K562 (cell line): ENCODE data around the gene ERVK3-1. TPM values are rescaled to one million over a fixed set of nuclear protein-coding genes. Genes with fewer than 3 reads are reported as not detected.

Experiments
- ATAC-seq: fragments of 200-7000 bp; cut with Tn5 transposase; 3 replicates; pipeline ENCODE4 v1.9.1; 2020; ENCODE audit warnings: moderate library complexity
- BruUV-seq: library from RNA; stranded (reverse); fragments of 400-500 nt; replicated peaks from 2 replicates; lab custom pipeline; 2021; lab: Mats Ljungman, UMichigan
- CTCF ChIA-PET: fragments of 300-600 bp; formaldehyde crosslinking; extraction: SDS; loops from one replicate; lab custom pipeline; 2021; ENCODE audit warnings: low intra/inter-chr PET ratio; lab: Yijun Ruan, JAX
- POLR2A ChIA-PET: fragments of 300-600, 350-650 bp; sonication (Branson Sonifier 250); formaldehyde crosslinking; extraction: SDS; loops from one replicate; lab custom pipeline; 2021; ENCODE audit warnings: antibody characterized with exemption, inconsistent platforms; lab: Yijun Ruan, JAX
- DNase-seq, 4 experiments: peaks; one replicate each; pipeline versions ENCODE4 v3.0.0 to v3.0.0-alpha.2; 2011 to 2018; ENCODE audit warnings: low spot score in 3 of 4, mixed read lengths in 3 of 4; ENCODE audit errors: extremely low read depth in 1 of 4
- FAIRE-seq: peaks from 2 replicates; lab custom pipeline; 2011; peaks lifted over from hg19 to GRCh38; lab: Jason Lieb, UNC
- H2AFZ ChIP-seq: 2 replicates; pipeline ENCODE4 v1.6.0; 2011; ENCODE audit warnings: low read depth, low read length, control low read depth, inconsistent platforms
- H3K27ac ChIP-seq: fragments of 200-600 bp; 3 replicates; pipeline ENCODE4 v1.8.0; 2011; ENCODE audit warnings: low read depth, mild to moderate bottlenecking, control low read depth, inconsistent platforms, low read length, moderate library complexity, mixed read lengths; ENCODE audit errors: extremely low read depth
- H3K27me3 ChIP-seq, 2 experiments: fragments of 300-600 bp in 1 of 2; 2 replicates in 1 of 2; 3 replicates in 1 of 2; pipeline versions ENCODE4 v1.6.0 to v1.8.0; 2011; ENCODE audit warnings: inconsistent platforms in 2 of 2, low read length in 2 of 2, mild to moderate bottlenecking in 1 of 2, mixed read lengths in 1 of 2, moderate library complexity in 1 of 2; ENCODE audit not compliant: control insufficient read depth in 2 of 2, insufficient read depth in 2 of 2
- H3K36me3 ChIP-seq: fragments of 300-600 bp; 3 replicates; pipeline ENCODE4 v1.8.0; 2011; ENCODE audit warnings: mild to moderate bottlenecking, low read length, inconsistent platforms; ENCODE audit not compliant: control insufficient read depth, insufficient read depth
- H3K4me1 ChIP-seq, 2 experiments: fragments of 200-600 bp in 1 of 2; replicated peaks in 1 of 2; 2 replicates in 1 of 2; 3 replicates in 1 of 2; pipeline versions ENCODE4 v1.5.1 to v1.8.0; 2011; ENCODE audit warnings: inconsistent platforms in 2 of 2, low read length in 2 of 2, mild to moderate bottlenecking in 1 of 2, mixed read lengths in 1 of 2, moderate library complexity in 1 of 2; ENCODE audit not compliant: control insufficient read depth in 2 of 2, insufficient read depth in 2 of 2
- H3K4me2 ChIP-seq: 2 replicates; pipeline ENCODE4 v1.6.1; 2011; ENCODE audit warnings: low read length, control low read depth, inconsistent platforms, mixed read lengths; ENCODE audit not compliant: insufficient read depth
- H3K4me3 ChIP-seq: fragments of 200-600 bp; sonication (generic), shearing (Covaris generic); 2 replicates; pipeline ENCODE4 v1.5.1; 2016; ENCODE audit warnings: control low read depth, inconsistent platforms
- H3K79me2 ChIP-seq: fragments of 200-600 bp; 3 replicates; pipeline ENCODE4 v1.8.0; 2011; ENCODE audit warnings: low read length, inconsistent platforms; ENCODE audit not compliant: control insufficient read depth, insufficient read depth
- H3K9ac ChIP-seq, 2 experiments: 2 replicates each; pipeline versions ENCODE4 v1.6.0 to v1.6.1; 2011; ENCODE audit warnings: low read depth in 2 of 2, low read length in 2 of 2, control low read depth in 1 of 2, inconsistent platforms in 1 of 2, mild to moderate bottlenecking in 1 of 2, mixed read lengths in 1 of 2; ENCODE audit not compliant: insufficient read depth in 1 of 2
- H3K9me1 ChIP-seq: one replicate; pipeline ENCODE4 v1.6.0; 2011; ENCODE audit warnings: inconsistent platforms, mild to moderate bottlenecking, low read length, moderate library complexity; ENCODE audit not compliant: control insufficient read depth, insufficient read depth
- H3K9me3 ChIP-seq: replicated peaks from 2 replicates; pipeline ENCODE4 v1.5.1; 2011; ENCODE audit warnings: low read depth, low read length, inconsistent platforms; ENCODE audit not compliant: control insufficient read depth, insufficient read depth
- H4K20me1 ChIP-seq: replicated peaks from 2 replicates; pipeline ENCODE4 v1.6.1; 2011; ENCODE audit warnings: low read length, inconsistent platforms, mixed read lengths; ENCODE audit not compliant: control insufficient read depth, insufficient read depth
- BRD4 ChIP-seq: fragments of 200-600 bp; sonication (generic); IDR thresholded peaks from 2 replicates; pipeline ENCODE4 v1.6.1; 2017; ENCODE audit warnings: inconsistent platforms
- CEBPB ChIP-seq: fragments of 450-650 bp; IDR thresholded peaks from 2 replicates; pipeline ENCODE4 v1.6.1; 2016; ENCODE audit warnings: missing genetic modification characterization, missing compliant biosample characterization
- CHAMP1 ChIP-seq: fragments of 450-650 bp; IDR thresholded peaks from 2 replicates; pipeline ENCODE4 v1.6.1; 2016; ENCODE audit warnings: mild to moderate bottlenecking
- CTBP1 ChIP-seq: fragments of 450-650 bp; IDR thresholded peaks from 2 replicates; pipeline ENCODE4 v1.6.1; 2016; ENCODE audit warnings: borderline replicate concordance
- DDX20 ChIP-seq: fragments of 450-650 bp; IDR thresholded peaks from 2 replicates; pipeline ENCODE4 v1.6.1; 2016; ENCODE audit warnings: missing genetic modification characterization, low read depth, mild to moderate bottlenecking, missing compliant biosample characterization, moderate library complexity
- E2F6 ChIP-seq, 2 experiments: IDR thresholded peaks; 2 replicates each; pipeline ENCODE4 v1.6.1; 2011; ENCODE audit warnings: borderline replicate concordance in 1 of 2, control low read depth in 1 of 2, low read depth in 1 of 2, low read length in 1 of 2, mild to moderate bottlenecking in 1 of 2, mixed read lengths in 1 of 2, moderate library complexity in 1 of 2; ENCODE audit not compliant: insufficient read depth in 1 of 2, insufficient read length in 1 of 2, poor library complexity in 1 of 2, severe bottlenecking in 1 of 2; ENCODE audit errors: extremely low read depth in 1 of 2
- HCFC1 ChIP-seq: IDR thresholded peaks from 2 replicates; pipeline ENCODE4 v1.6.1; 2012; ENCODE audit warnings: low read depth, low read length, improper control_type of control experiment
- NCOR1 ChIP-seq: fragments of 450-650 bp; IDR thresholded peaks from 2 replicates; pipeline ENCODE4 v1.6.1; 2016; ENCODE audit warnings: mild to moderate bottlenecking, moderate library complexity
- NR2C1 ChIP-seq, 2 experiments: fragments of 450-650 bp; IDR thresholded peaks; 2 replicates each; pipeline ENCODE4 v1.6.1; 2017; ENCODE audit warnings: mild to moderate bottlenecking in 2 of 2, antibody characterized with exemption in 1 of 2, inconsistent platforms in 1 of 2, missing compliant biosample characterization in 1 of 2, missing genetic modification characterization in 1 of 2
- POU5F1 ChIP-seq: fragments of 150-350 bp; IDR thresholded peaks from 2 replicates; pipeline ENCODE4 v1.6.1; 2014; ENCODE audit warnings: borderline replicate concordance, low read length, low read depth, mild to moderate bottlenecking; ENCODE audit not compliant: partially characterized antibody
- RBM25 ChIP-seq: fragments of 200-400 bp; formaldehyde crosslinking; IDR thresholded peaks from 2 replicates; pipeline ENCODE4 v1.6.1; 2018; ENCODE audit warnings: low read length, low read depth, moderate library complexity; ENCODE audit not compliant: severe bottlenecking
- RNF2 ChIP-seq: sonication (generic); IDR thresholded peaks from 2 replicates; pipeline ENCODE4 v1.6.1; 2016
- SMARCA4 ChIP-seq: fragments of 450-650 bp; IDR thresholded peaks from 2 replicates; pipeline ENCODE4 v1.6.1; 2016
- ZFX ChIP-seq: sonication (generic); formaldehyde crosslinking; IDR thresholded peaks from 2 replicates; pipeline ENCODE4 v1.8.0; 2022; ENCODE audit warnings: mild to moderate bottlenecking, missing genetic modification reagents, moderate library complexity
- ZNF121 ChIP-seq: sonication (generic); formaldehyde crosslinking; conservative IDR thresholded peaks from 2 replicates; pipeline ENCODE4 v1.8.0; 2022; ENCODE audit warnings: missing genetic modification reagents
- ZNF146 ChIP-seq: IDR thresholded peaks from one replicate; pipeline ENCODE4 v1.6.1; 2018; ENCODE audit warnings: missing compliant biosample characterization; ENCODE audit not compliant: unreplicated experiment
- ZNF311 ChIP-seq: fragments of 250-450 bp; sonication (Bioruptor Pico); IDR thresholded peaks from 2 replicates; pipeline ENCODE4 v1.4.0; 2020; ENCODE audit warnings: mild to moderate bottlenecking, moderate library complexity
- WGBS: fragments of 100-300 bp; shearing (Covaris generic); methylation state at CpG from one replicate; pipeline ENCODE4 v1.1.6; 2016; ENCODE audit warnings: low coverage, mixed read lengths; ENCODE audit not compliant: insufficient coverage; ENCODE audit errors: missing lambda C conversion rate; 5-methylcytosine and 5-hydroxymethylcytosine counted together
- in situ Hi-C: fragments of 300-500 bp; cut with MboI; formaldehyde crosslinking; loops from 4 replicates; pipeline ENCODE4 v1.15.0; 2018; ENCODE audit warnings: inconsistent platforms, mixed read lengths
- intact Hi-C: fragments of 100-400 bp; cut with micrococcal nuclease; formaldehyde crosslinking; loops from 2 replicates; pipeline ENCODE4 v1.14.2; 2022
- polyA plus RNA-seq, 8 experiments: library from polyadenylated mRNA; depleted of rRNA in 4 of 8; stranded (reverse) in 5 of 8; unstranded in 3 of 8; fragments of >200 nt; fragmentation: Nextera tagmentation in 2 of 8; fragmentation: Illumina TruSeq in 1 of 8; extraction: Ambion mirVana in 2 of 8; extraction: Trizol in 1 of 8; gene quantifications; 2 replicates each; pipeline versions ENCODE4 v1.2.1 to v1.2.3, GENCODE V29; 2011 to 2014; ENCODE audit warnings: inconsistent platforms in 1 of 8, missing spikeins in 1 of 8
- total RNA-seq, 7 experiments: library from RNA; depleted of rRNA in 6 of 7; stranded (reverse); fragments of >200 nt in 6 of 7; fragmentation: Illumina TruSeq in 2 of 7; extraction: Trizol in 2 of 7; gene quantifications; 2 replicates each; pipeline versions ENCODE4 v1.2.1 to v1.2.3, GENCODE V29; 2011 to 2021; ENCODE audit warnings: low replicate concordance in 1 of 7

The ERVK3-1 gene
- total and polyA plus RNA-seq, 9 of the 15 experiments (the other 6 are each of a cell fraction or from before 2014, with no cell fraction given) = 87.6 to 299 (median 119) TPM

- no peak for TF ChIP-seq ZFX
- TF ChIP-seq HCFC1 = no peak
- no peak for TF ChIP-seq RBM25
- peak; percentile 68; the same call in 1 of the 2 replicates for TF ChIP-seq DDX20 (tag)
- TF ChIP-seq CHAMP1 = no peak
These were observed 27.2 kb upstream of the ERVK3-1 start (continued) for GRCh38 chr19:58277748-58278540.

- H2AFZ ChIP-seq = peak within 1 kb of the TSS; percentile 92
- peak; percentile 99 to 100 (median 99) for DNase-seq
- no peaks in the 10 kb centered on the region for H4K20me1 ChIP-seq
- peaks cover 62% of the 10 kb centered on the region for H3K79me2 ChIP-seq
- H3K36me3 ChIP-seq = peaks cover 26% of the 10 kb centered on the region; the same call in 2 of the 3 replicates
- peaks cover 10 to 19% of the 10 kb centered on the region in 2 experiments; a peak in 4 of 5 replicates for H3K4me1 ChIP-seq
- H3K4me3 ChIP-seq = peak within 1 kb of the TSS; percentile 64
- POLR2A ChIA-PET = interaction anchor here (0.6 to 1.6 kb wide), 11 partner anchors 8 to 277 kb away, joined by 3 to 5 read pairs (median 4); partner anchors contain the start of genes ERVK3-1, ZBTB45, ZNF274 and ZNF324B
- in situ Hi-C loops (no loop called here), intact Hi-C loops (loop anchor here (1.0 to 5.0 kb wide), 3 partner anchors 27 to 129 kb away; partner anchors contain the start of genes ERVK3-1, ZNF274 and ZNF584)
- peak within 1 kb of the TSS; percentile 93 to 100 for H3K9ac ChIP-seq
- BruUV-seq = no TSS peak
- H3K27ac ChIP-seq = peak within 1 kb of the TSS; percentile 84
- WGBS = under 1% methylated on average over 34 of the region's 42 CpGs
- H3K4me2 ChIP-seq = peak within 1 kb of the TSS; percentile 89
- no peaks in the 10 kb centered on the region for H3K9me1 ChIP-seq
- peak; percentile 97 for FAIRE-seq
- peak; percentile 98 for ATAC-seq
- H3K9me3 ChIP-seq = peaks cover 2% of the 10 kb centered on the region; the same call in 1 of the 2 replicates
- CTCF ChIA-PET = no interaction called here
- H3K27me3 ChIP-seq = no peaks in the 10 kb centered on the region
- TF ChIP-seq ZNF146 (CRISPR knock-in tag) (no peak), NR2C1 (IDR thresholded peaks at IDR 0.05) (no peak), NR2C1 (tag; IDR thresholded peaks at IDR 0.05) (no peak), SMARCA4 (no peak), ZNF121 (no peak; the same call in 1 of the 2 replicates), POU5F1 (no peak), NCOR1 (no peak), CEBPB (tag) (no peak), CTBP1 (peak; percentile 89), ZNF311 (CRISPR knock-in tag) (no peak), E2F6 (IDR thresholded peaks at IDR 0.05; ENCODE audit: borderline replicate concordance in 1 of 2, extremely low read depth in 1 of 2, insufficient read depth in 1 of 2, insufficient read length in 1 of 2, low read depth in 1 of 2, low read length in 1 of 2, poor library complexity in 1 of 2, severe bottlenecking in 1 of 2) (peak in 1 of 2 experiments; percentile 48), HCFC1 (peak; percentile 92), BRD4 (no peak), RNF2 (peak; percentile 72; the same call in 1 of the 2 replicates)
These were observed 26.6 kb upstream of the ERVK3-1 start, which contains the start of gene ZNF8 for GRCh38 chr19:58278541-58279041. Gene ZNF8 (plus strand): TSS chr19:58278955. CDS start chr19:58279082, 127 bp downstream.
